HEK293 (cell line): ENCODE results near the gene FADD.

Source experiments
- CTCF ChIP-seq: fragments of 450-650 bp; formaldehyde crosslinking; IDR thresholded peaks from 2 replicates; pipeline ENCODE4 v1.5.1; 2016; ENCODE audit warnings: missing biosample characterization, missing genetic modification characterization
- ZNF112 ChIP-seq: fragments of 450-650 bp; formaldehyde crosslinking; IDR thresholded peaks from 2 replicates; pipeline ENCODE4 v1.5.0; 2017; ENCODE audit warnings: missing biosample characterization, missing genetic modification characterization
- ZNF660 ChIP-seq: fragments of 450-650 bp; IDR thresholded peaks from 2 replicates; pipeline ENCODE4 v1.5.1; 2018; ENCODE audit warnings: missing biosample characterization, mild to moderate bottlenecking, missing genetic modification characterization

DNA sequence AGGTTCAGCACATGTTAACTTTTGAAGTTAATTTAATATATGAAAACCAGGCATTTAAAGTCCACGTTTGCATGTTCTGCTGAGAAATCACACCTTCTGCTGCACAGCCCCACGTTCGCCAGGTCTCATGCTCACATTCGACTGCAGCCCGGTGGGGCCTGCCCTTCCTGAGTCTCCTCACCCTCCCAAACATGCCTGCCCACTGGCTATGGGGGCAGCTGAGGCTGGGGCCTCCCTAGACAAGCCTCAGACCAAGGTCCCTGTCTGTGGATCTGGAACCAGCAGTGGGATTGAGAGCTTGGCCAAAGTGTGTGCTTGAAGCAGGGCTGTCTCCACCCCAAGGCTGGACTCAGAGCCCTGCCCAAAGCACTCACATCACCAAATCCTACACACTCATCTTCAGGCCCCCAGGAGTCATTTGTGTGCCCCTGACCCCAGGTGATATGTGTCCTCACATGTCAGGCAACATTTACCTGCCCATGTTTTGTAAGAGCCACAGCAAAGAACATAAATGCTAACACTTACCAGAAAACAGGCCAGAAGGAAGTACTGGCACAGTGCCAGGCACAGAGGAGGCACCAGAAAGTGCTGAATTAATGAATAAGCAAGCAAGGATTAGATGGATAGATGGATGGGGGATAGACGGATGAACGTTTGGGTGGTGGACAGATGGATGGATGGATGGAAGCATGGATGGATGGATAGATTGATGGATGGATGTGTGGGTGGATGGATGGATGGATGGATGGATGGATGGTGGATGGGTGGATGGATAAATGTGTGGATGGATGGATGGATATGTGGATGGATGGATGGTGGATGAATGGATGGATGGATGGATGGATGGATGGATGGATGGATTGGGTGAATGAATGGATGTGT is 9.4 kb upstream of the FADD start:
- TF ChIP-seq ZNF660 (tag by site-specific recombination) = no peak
- TF ChIP-seq CTCF = no peak
- no peak for TF ChIP-seq ZNF112 (tag by site-specific recombination)
